Stomach (tissue), 9 donors: ENCODE data around the gene DDB1. TPM values are rescaled to one million over a fixed set of nuclear protein-coding genes. Genes with fewer than 3 reads are reported as not detected.

Experiments
- DNase-seq, 2 donors: peaks; one replicate each; pipeline versions ENCODE4 v3.0.0 to v3.0.0-alpha.2; 2013 to 2019
- H3K27ac ChIP-seq, 5 donors: fragments of 200-600 bp in 4 of 5; sonication (generic) in 4 of 5; one replicate each; pipeline ENCODE4 v1.5.1; 2013 to 2019; ENCODE audit warnings: mild to moderate bottlenecking in 1 of 5, moderate library complexity in 1 of 5
- H3K27me3 ChIP-seq, 3 donors: fragments of 200-600 bp; sonication (generic); one replicate each; pipeline ENCODE4 v1.5.1; 2017 to 2019; ENCODE audit warnings: mixed run types in 1 of 3
- H3K36me3 ChIP-seq, 4 donors: fragments of 200-600 bp; sonication (generic); 1 replicate in 3 of 4; 2 replicates in 1 of 4; pipeline ENCODE4 v1.5.1; 2016 to 2019
- H3K4me1 ChIP-seq, 4 donors: fragments of 200-600 bp; sonication (generic); one replicate each; pipeline ENCODE4 v1.5.1; 2016 to 2019
- H3K4me3 ChIP-seq, 4 donors: fragments of 200-600 bp; sonication (generic) in 3 of 4; one replicate each; pipeline ENCODE4 v1.5.1; 2016 to 2019; ENCODE audit warnings: mild to moderate bottlenecking in 1 of 4
- H3K9me3 ChIP-seq, 4 donors: fragments of 200-600 bp; sonication (generic); one replicate each; pipeline ENCODE4 v1.5.1; 2016 to 2019
- EP300 ChIP-seq: sonication (generic); formaldehyde crosslinking; IDR thresholded peaks from one replicate; pipeline ENCODE4 v1.6.1; 2017; ENCODE audit warnings: antibody characterized with exemption
- POLR2A ChIP-seq, 4 donors: fragments of 450-650 bp; IDR thresholded peaks; one replicate each; pipeline ENCODE4 v1.6.1; 2016; ENCODE audit warnings: antibody characterized with exemption in 4 of 4, control low read depth in 2 of 4, mild to moderate bottlenecking in 1 of 4, moderate library complexity in 1 of 4
- POLR2AphosphoS5 ChIP-seq, 3 donors: sonication (generic); formaldehyde crosslinking; IDR thresholded peaks; one replicate each; pipeline ENCODE4 v1.6.1; 2016; ENCODE audit warnings: antibody characterized with exemption in 3 of 3
- WGBS, 5 donors: extraction: QIAGEN DNeasy Blood & Tissue Kit in 3 of 5; methylation state at CpG; one replicate each; pipeline versions ENCODE4 v1.1.5 to v1.1.7; 2013 to 2018; 5-methylcytosine and 5-hydroxymethylcytosine counted together
- intact Hi-C: fragments of 100-400 bp; cut with DNase I; formaldehyde crosslinking; loops from one replicate; pipeline ENCODE4 v1.15.1; 2023; ENCODE audit warnings: low total_unique reads
- polyA plus RNA-seq, 3 donors: library from polyadenylated mRNA; stranded (reverse); fragments of 200-250 nt; gene quantifications; one replicate each; pipeline ENCODE4 v1.2.3, GENCODE V29; 2013
- total RNA-seq, 5 donors: library from RNA; depleted of rRNA; stranded (reverse); fragments of >200 nt; gene quantifications; one replicate each; pipeline versions ENCODE4 v1.1.0 to v1.2.3, GENCODE V29; 2014 to 2016
- TF ChIP-seq, protein P1 (sequence below), 7 experiments: fragments of 450-650 bp in 4 of 7; fragments of 200-600 bp in 3 of 7; sonication (generic) in 3 of 7; IDR thresholded peaks; one replicate each; pipeline ENCODE4 v1.5.1; 2016 to 2019; ENCODE audit warnings: antibody characterized with exemption in 7 of 7, control low read depth in 2 of 7, mild to moderate bottlenecking in 1 of 7
- donor health status: healthy with polysubstance abuse.
- donor health status: Bipolar disorder and iron deficiency.
- donor health status: healthy.

Gene DDB1
- total and polyA plus RNA-seq, 8 donors, result 44.2 to 489 (median 114) TPM

DNA sequence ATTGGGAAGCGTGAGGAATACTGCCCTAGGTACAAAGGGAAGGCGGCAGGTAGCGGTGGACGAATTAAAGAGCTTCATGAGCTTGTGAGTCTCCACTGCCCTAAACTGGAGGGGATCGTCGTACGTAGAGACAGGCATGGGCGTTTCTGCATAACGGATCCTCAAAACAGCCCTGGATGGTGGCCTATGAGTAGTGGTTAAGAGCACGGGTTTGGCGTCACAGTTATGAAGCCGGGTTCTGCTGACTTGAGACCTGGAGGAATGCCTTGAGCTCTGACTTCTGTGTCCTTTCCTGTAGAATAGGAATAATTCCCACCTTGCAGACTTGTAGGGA lies 29.6 kb upstream of the DDB1 start:
- 0 to 1% (median 1%) methylated on average over 12 of the region's 12 CpGs for WGBS, 5 donors
- Histone ChIP-seq H3K4me1 (peaks cover 21 to 45% (median 32%) of the 10 kb centered on the region in 4 donors), H3K27ac (peak overlapping the region; percentile 91 to 99 (median 98)), H3K27me3 (no peaks in the 10 kb centered on the region), H3K9me3 (no peaks in the 10 kb centered on the region), H3K36me3 (peaks cover 33 to 39% (median 36%) of the 10 kb centered on the region in 4 donors), H3K4me3 (peak overlapping the region; percentile 63 to 80 (median 70))
- intact Hi-C loops, result no loop called here
- TF ChIP-seq EP300 (no peak), POLR2AphosphoS5 (IDR thresholded peaks at IDR 0.05) (no peak), POLR2A (IDR thresholded peaks at IDR 0.05) (no peak)
- TF ChIP-seq, protein P1, sequence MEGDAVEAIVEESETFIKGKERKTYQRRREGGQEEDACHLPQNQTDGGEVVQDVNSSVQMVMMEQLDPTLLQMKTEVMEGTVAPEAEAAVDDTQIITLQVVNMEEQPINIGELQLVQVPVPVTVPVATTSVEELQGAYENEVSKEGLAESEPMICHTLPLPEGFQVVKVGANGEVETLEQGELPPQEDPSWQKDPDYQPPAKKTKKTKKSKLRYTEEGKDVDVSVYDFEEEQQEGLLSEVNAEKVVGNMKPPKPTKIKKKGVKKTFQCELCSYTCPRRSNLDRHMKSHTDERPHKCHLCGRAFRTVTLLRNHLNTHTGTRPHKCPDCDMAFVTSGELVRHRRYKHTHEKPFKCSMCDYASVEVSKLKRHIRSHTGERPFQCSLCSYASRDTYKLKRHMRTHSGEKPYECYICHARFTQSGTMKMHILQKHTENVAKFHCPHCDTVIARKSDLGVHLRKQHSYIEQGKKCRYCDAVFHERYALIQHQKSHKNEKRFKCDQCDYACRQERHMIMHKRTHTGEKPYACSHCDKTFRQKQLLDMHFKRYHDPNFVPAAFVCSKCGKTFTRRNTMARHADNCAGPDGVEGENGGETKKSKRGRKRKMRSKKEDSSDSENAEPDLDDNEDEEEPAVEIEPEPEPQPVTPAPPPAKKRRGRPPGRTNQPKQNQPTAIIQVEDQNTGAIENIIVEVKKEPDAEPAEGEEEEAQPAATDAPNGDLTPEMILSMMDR (IDR thresholded peaks at IDR 0.05), result no peak
- DNase-seq, result peak in 1 of 2 donors; percentile 60

GRCh38 chr11:61361741-61362541 lies 29.0 kb upstream of the DDB1 start, which contains the start of the genes CYB561A3 and TMEM138:
Gene CYB561A3, minus strand, starts transcription at chr11:61361882. Its CDS starts 5,169 bp downstream, at chr11:61356713.
Gene TMEM138, plus strand, starts transcription at chr11:61362374. Its CDS starts 2,017 bp downstream, at chr11:61364391.
- DNase-seq, result peak; percentile 93 to 97
- no peaks in the 10 kb centered on the region for H3K27me3 ChIP-seq
- peak within 1 kb of the TSS; percentile 91 to 99 (median 98) for H3K27ac ChIP-seq
- H3K4me1 ChIP-seq, result peaks cover 21 to 48% (median 33%) of the 10 kb centered on the region in 4 donors
- intact Hi-C loops, result no loop called here
- peak within 1 kb of the TSS; percentile 63 to 80 (median 70) for H3K4me3 ChIP-seq
- TF ChIP-seq EP300, result no peak
- peak; percentile 88 to 92 (median 91) for TF ChIP-seq POLR2AphosphoS5 (IDR thresholded peaks at IDR 0.05)
- TF ChIP-seq POLR2A (IDR thresholded peaks at IDR 0.05), result peak in 2 of 4 donors; percentile 34 to 53
- TF ChIP-seq, protein P1 (IDR thresholded peaks at IDR 0.05), result no peak
- no peaks in the 10 kb centered on the region for H3K9me3 ChIP-seq
- H3K36me3 ChIP-seq, result peaks cover 27 to 33% (median 30%) of the 10 kb centered on the region in 4 donors
- 0 to 1% (median 0%) methylated on average over 49 to 63 of the region's 63 CpGs for WGBS, 5 donors

DNA sequence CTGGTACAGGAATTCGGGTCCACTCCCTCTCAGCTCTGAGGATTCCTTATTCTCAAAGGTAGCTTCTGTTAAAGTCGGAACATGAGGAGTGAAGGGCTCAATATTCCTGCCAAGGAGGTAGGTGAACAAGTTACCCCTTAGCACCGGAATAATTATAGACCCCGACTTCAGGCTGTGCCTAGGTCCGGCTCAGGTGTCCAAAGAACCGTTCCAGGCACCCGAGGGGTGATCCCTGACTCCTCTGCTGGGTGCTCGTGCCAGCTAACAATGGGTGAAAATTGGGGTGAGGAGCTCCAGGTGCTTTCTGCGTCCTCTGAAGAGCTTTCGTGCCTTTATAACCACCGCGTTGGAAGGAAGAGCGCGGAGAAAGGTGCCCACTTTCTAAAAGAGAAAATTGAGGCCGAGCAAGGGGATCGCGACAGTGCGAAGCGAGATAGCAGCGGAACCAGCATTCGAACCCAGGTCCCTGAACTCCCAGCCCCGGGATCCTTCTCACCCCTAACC lies 28.4 kb upstream of the DDB1 start:
- peak overlapping the region; percentile 91 to 99 (median 98) for H3K27ac ChIP-seq
- WGBS, 5 donors, result 1 to 4% (median 2%) methylated on average over 13 to 22 of the region's 22 CpGs
- intact Hi-C loops, result no loop called here
- H3K9me3 ChIP-seq, result no peaks in the 10 kb centered on the region
- H3K4me3 ChIP-seq, result peak overlapping the region; percentile 63 to 80 (median 70)
- H3K36me3 ChIP-seq, result peaks cover 21 to 29% (median 25%) of the 10 kb centered on the region in 4 donors
- peaks cover 21 to 55% (median 33%) of the 10 kb centered on the region in 4 donors for H3K4me1 ChIP-seq
- H3K27me3 ChIP-seq, result no peaks in the 10 kb centered on the region
- no peak for DNase-seq
- TF ChIP-seq EP300 (no peak), POLR2AphosphoS5 (IDR thresholded peaks at IDR 0.05) (no peak), POLR2A (IDR thresholded peaks at IDR 0.05) (no peak)
- TF ChIP-seq, protein P1 (IDR thresholded peaks at IDR 0.05), result no peak

GRCh38 chr11:61359516-61359915 lies 26.6 kb upstream of the DDB1 start:
- WGBS, 5 donors, result 73 to 85% (median 80%) methylated on average over 6 of the region's 6 CpGs
- Histone ChIP-seq H3K36me3 (peaks cover 5 to 26% (median 24%) of the 10 kb centered on the region in 4 donors), H3K4me3 (no peak overlapping the region), H3K27me3 (no peaks in the 10 kb centered on the region), H3K4me1 (peaks cover 21 to 55% (median 33%) of the 10 kb centered on the region in 4 donors), H3K9me3 (no peaks in the 10 kb centered on the region), H3K27ac (peak overlapping the region in 2 of 5 donors; percentile 60 to 99)
- DNase-seq, result peak in 1 of 2 donors; percentile 35
- intact Hi-C loops, result no loop called here
- TF ChIP-seq POLR2A (IDR thresholded peaks at IDR 0.05), result no peak
- TF ChIP-seq POLR2AphosphoS5 (IDR thresholded peaks at IDR 0.05), result no peak
- no peak for TF ChIP-seq EP300
- TF ChIP-seq, protein P1 (IDR thresholded peaks at IDR 0.05), result no peak
